Tibial artery (tissue), 4 donors: ENCODE results near the gene LAIR2.

Experiments used
- DNase-seq, 2 donors: peaks; one replicate each; pipeline ENCODE4 v3.0.0-alpha.2; 2019
- H3K27ac ChIP-seq, 2 donors: fragments of 200-600 bp; sonication (generic) in 1 of 2; 1 replicate in 1 of 2; 2 replicates in 1 of 2; pipeline ENCODE4 v1.5.1; 2018 to 2019; ENCODE audit warnings: mild to moderate bottlenecking in 1 of 2
- H3K27me3 ChIP-seq, 2 donors: fragments of 200-600 bp; sonication (generic) in 1 of 2; one replicate each; pipeline versions ENCODE4 v1.5.1 to v1.6.0; 2016 to 2019
- H3K36me3 ChIP-seq, 3 donors: fragments of 200-600 bp; sonication (generic) in 2 of 3; one replicate each; pipeline ENCODE4 v1.5.1; 2016 to 2019; ENCODE audit warnings: mild to moderate bottlenecking in 2 of 3
- H3K4me1 ChIP-seq, 4 donors: fragments of 200-600 bp; sonication (generic) in 2 of 4; 1 replicate in 3 of 4; 2 replicates in 1 of 4; pipeline ENCODE4 v1.5.1; 2016 to 2019
- H3K4me3 ChIP-seq, 2 donors: fragments of 200-600 bp; sonication (generic) in 1 of 2; 1 replicate in 1 of 2; 2 replicates in 1 of 2; pipeline ENCODE4 v1.5.1; 2018 to 2019; ENCODE audit warnings: mild to moderate bottlenecking in 2 of 2
- H3K9me3 ChIP-seq, 3 donors: fragments of 200-600 bp; sonication (generic) in 1 of 3; one replicate each; pipeline ENCODE4 v1.5.1; 2016 to 2019
- intact Hi-C: fragments of 100-400 bp; cut with DNase I; formaldehyde crosslinking; loops from one replicate; pipeline ENCODE4 v1.15.0; 2023; ENCODE audit warnings: low total_unique reads
- TF ChIP-seq, protein P1 (sequence below), 2 experiments: fragments of 200-600 bp in 1 of 2; fragments of 450-650 bp in 1 of 2; IDR thresholded peaks; one replicate each; pipeline ENCODE4 v1.5.1; 2017 to 2019; ENCODE audit warnings: antibody characterized with exemption in 2 of 2, mild to moderate bottlenecking in 1 of 2, moderate library complexity in 1 of 2

Gene LAIR2, protein sequence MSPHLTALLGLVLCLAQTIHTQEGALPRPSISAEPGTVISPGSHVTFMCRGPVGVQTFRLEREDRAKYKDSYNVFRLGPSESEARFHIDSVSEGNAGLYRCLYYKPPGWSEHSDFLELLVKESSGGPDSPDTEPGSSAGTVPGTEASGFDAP

DNA sequence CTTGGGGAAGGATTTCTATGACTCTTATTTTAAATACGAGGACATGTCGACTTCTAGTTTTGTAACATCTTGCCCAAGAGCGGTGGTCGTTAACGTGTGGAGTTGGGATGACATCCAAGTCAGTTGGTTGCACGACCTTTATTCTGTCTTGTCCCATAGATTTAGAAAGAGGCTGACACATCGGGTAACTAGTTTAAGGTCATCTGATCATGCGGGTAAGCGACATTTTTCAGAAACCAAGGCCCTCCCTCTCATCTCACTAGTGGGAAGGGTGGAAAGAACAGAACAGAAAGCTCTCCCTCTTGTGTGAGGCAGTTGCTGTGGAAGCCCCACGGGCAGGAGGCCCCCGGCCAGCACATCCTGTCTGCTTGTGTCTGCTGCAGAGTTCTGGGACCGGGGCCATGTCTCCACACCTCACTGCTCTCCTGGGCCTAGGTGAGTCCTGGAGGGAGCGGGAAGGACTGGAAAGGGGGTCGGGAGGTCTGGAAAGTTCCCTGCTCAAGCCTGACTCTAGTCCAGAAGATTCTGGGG is at the start of gene LAIR2:
Gene LAIR2, plus strand, starts transcription at position 314 of the 531 bp plus-strand sequence. Its CDS starts 88 bp downstream, at position 402.
- Histone ChIP-seq H3K27me3 (peaks cover 0 to 4% of the 10 kb centered on the region in 2 donors), H3K27ac (no peak within 1 kb of the TSS), H3K36me3 (no peaks in the 10 kb centered on the region), H3K4me1 (no peaks in the 10 kb centered on the region), H3K9me3 (no peaks in the 10 kb centered on the region), H3K4me3 (no peak within 1 kb of the TSS)
- intact Hi-C loops = no loop called here
- TF ChIP-seq, protein P1, sequence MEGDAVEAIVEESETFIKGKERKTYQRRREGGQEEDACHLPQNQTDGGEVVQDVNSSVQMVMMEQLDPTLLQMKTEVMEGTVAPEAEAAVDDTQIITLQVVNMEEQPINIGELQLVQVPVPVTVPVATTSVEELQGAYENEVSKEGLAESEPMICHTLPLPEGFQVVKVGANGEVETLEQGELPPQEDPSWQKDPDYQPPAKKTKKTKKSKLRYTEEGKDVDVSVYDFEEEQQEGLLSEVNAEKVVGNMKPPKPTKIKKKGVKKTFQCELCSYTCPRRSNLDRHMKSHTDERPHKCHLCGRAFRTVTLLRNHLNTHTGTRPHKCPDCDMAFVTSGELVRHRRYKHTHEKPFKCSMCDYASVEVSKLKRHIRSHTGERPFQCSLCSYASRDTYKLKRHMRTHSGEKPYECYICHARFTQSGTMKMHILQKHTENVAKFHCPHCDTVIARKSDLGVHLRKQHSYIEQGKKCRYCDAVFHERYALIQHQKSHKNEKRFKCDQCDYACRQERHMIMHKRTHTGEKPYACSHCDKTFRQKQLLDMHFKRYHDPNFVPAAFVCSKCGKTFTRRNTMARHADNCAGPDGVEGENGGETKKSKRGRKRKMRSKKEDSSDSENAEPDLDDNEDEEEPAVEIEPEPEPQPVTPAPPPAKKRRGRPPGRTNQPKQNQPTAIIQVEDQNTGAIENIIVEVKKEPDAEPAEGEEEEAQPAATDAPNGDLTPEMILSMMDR (IDR thresholded peaks at IDR 0.05) = no peak
- no peak for DNase-seq

DNA sequence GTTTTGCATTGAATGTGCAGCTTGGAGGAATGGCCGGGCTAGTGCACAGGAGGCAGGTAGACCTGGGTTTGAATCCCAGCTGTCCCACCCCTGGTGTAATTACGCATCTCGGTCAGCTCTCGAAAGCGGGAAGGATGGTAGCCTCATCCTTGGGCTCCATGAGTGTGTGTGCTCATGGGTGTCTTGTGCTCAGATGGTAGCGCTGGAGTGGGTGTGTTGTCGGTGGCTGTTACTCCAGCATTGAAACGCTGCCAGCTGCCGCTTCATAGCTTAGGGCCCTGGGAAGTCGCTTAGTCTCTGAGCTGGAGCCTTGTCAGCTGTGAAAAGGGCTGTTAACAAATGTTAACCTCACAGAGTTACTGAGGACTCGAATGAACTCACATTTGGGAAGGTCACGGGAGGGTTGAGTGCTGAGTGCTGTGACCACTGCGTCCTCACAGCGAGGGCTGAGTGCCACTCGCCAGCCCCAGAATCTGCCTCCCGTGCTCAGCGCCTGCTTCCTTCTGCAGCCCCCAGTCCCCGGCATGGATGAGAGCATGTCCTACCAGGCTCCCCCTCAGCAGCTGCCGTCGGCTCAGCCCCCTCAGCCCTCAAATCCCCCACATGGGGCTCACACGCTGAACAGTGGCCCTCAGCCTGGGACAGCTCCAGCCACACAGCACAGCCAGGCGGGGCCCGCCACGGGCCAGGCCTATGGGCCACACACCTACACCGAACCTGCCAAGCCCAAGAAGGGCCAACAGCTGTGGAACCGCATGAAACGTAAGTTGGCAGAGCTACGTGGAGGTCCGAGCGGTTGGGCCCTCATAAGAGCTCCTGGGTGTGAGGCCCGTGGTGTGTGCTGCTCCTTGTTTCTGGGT is 48.5 kb upstream of the LAIR2 start:
- Histone ChIP-seq H3K27ac (no peak overlapping the region), H3K9me3 (no peaks in the 10 kb centered on the region), H3K4me1 (peaks cover 0 to 48% (median 24%) of the 10 kb centered on the region in 4 donors), H3K36me3 (peaks cover 82 to 85% (median 84%) of the 10 kb centered on the region in 3 donors), H3K27me3 (no peaks in the 10 kb centered on the region), H3K4me3 (no peak overlapping the region)
- TF ChIP-seq, protein P1 (IDR thresholded peaks at IDR 0.05) = no peak
- DNase-seq = no peak
- intact Hi-C loops = no loop called here

DNA sequence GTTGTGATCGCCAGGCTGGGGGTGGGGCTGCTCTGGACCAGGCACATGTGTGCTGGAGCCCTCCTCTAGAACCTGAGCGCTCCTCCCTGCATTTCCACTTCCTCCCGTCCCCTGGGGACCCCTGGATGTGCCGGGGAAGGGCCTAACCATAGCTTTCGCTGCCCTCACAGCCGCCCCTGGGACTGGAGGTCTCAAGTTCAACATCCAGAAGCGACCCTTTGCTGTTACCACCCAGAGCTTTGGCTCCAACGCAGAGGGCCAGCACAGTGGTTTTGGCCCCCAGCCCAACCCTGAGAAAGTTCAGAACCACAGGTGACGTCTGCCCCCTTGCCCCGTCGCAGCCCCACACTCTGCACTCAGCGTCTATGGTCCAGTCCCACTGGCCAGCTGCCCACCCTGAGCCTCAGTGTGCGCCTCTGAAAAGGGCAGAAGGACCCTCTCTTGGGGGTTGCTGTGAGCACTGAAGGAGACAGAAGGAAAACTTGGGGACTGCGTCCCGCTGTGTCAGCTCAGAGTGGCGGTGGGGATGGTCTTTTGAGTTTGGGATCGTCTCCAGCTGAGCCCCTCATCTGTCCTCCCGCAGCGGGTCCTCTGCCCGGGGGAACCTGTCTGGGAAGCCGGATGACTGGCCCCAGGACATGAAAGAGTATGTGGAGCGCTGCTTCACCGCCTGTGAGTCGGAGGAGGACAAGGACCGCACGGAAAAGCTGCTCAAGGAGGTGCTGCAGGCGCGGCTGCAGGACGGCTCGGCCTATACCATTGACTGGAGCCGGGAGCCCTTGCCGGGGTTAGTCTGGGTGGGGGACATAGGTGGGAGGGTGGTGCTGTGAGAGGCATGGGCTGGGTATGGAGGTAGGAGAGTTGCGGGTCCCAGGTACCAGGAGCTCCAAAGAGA is 47.6 kb upstream of the LAIR2 start:
- TF ChIP-seq, protein P1 (IDR thresholded peaks at IDR 0.05) = no peak
- H3K4me3 ChIP-seq = no peak overlapping the region
- peaks cover 88 to 94% (median 92%) of the 10 kb centered on the region in 3 donors for H3K36me3 ChIP-seq

DNA sequence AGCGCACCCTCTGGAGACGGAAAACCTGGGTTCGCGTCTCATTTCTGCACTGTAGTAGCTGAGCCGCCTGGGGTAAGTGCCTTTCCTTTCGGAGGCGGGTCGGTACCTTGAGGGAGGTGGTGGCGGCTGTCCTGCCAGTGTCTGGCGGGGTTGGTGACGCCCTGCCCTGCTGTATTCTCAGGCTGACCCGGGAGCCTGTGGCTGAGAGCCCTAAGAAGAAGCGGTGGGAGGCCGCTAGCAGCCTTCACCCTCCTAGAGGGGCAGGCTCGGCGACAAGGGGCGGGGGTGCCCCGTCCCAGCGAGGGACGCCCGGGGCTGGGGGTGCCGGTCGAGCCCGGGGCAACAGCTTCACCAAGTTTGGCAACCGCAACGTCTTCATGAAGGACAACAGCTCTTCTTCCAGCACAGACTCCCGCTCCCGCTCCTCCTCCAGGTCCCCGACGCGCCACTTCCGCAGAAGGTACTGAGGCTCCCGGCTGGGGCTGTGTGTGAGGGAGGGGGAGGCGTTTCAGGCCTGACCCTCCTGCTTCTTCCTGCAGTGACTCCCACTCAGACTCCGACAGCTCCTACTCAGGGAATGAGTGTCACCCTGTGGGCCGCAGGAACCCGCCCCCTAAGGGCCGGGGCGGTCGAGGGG is 46.7 kb upstream of the LAIR2 start:
- DNase-seq = no peak
- peaks cover 97 to 100% (median 100%) of the 10 kb centered on the region in 3 donors for H3K36me3 ChIP-seq

More for the DNA sequence above, 47.6 kb upstream of the LAIR2 start:
- intact Hi-C loops = no loop called here
- Histone ChIP-seq H3K27me3 (no peaks in the 10 kb centered on the region), H3K9me3 (no peaks in the 10 kb centered on the region), H3K4me1 (peaks cover 0 to 51% (median 25%) of the 10 kb centered on the region in 4 donors), H3K27ac (no peak overlapping the region)
- no peak for DNase-seq

More for the DNA sequence above, 46.7 kb upstream of the LAIR2 start:
- no peaks in the 10 kb centered on the region for H3K27me3 ChIP-seq
- H3K9me3 ChIP-seq = no peaks in the 10 kb centered on the region
- intact Hi-C loops = no loop called here
- H3K4me3 ChIP-seq = no peak overlapping the region
- TF ChIP-seq, protein P1 (IDR thresholded peaks at IDR 0.05) = no peak
- peaks cover 0 to 43% (median 18%) of the 10 kb centered on the region in 4 donors for H3K4me1 ChIP-seq
- no peak overlapping the region for H3K27ac ChIP-seq
